Prostate gland (tissue), 2 donors: Measurements from ENCODE around the gene PLVAP.

Experiments used
- POLR2A ChIP-seq: fragments of 450-650 bp; IDR thresholded peaks from one replicate; pipeline ENCODE4 v1.6.1; 2016; ENCODE audit warnings: antibody characterized with exemption, mild to moderate bottlenecking
- TF ChIP-seq, protein P1 (sequence below), 4 experiments: fragments of 200-600 bp in 2 of 4; fragments of 450-650 bp in 2 of 4; sonication (generic) in 2 of 4; IDR thresholded peaks; 1 replicate in 3 of 4; 2 replicates in 1 of 4; pipeline ENCODE4 v1.5.1; 2016 to 2019; ENCODE audit warnings: antibody characterized with exemption in 4 of 4, mild to moderate bottlenecking in 2 of 4, moderate library complexity in 2 of 4

DNA sequence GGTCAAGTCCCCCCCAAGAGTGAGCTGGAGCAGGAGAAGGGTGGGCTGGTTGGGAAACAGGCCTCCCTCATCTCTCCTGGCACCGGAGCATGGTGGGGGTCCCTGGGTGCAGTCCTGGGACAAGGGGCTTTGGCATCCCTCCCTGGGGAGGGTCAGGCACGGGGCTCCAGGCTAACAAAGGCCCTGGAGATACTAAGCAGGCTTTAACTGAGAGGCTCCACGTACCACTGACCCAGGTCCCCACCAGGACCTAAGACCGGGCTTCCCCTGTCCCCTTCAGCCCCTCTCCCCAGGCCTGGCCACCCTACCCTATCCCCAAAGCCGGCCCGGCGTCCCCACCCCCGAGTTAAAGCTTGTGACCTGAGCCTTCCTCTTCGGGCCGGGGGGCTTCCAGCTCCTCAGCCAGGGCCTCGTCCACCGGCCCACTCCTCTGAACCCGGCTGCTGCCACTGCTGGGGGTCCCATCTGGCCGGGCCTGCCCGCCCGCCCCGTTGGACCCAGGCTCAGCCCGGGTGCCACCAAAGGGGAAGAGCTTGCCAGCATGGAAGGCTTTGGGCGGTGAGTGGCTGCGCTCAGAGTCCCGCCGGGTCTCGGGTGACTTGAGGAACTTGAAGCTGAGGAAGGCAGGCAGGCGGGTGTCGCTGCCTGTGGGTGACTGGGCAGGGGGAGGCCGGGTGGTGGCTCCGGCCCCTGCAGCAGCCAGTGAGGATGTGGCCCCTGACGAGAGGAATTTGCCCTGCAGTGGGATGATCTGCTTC is 52.6 kb downstream of the PLVAP start:
- TF ChIP-seq, protein P1, sequence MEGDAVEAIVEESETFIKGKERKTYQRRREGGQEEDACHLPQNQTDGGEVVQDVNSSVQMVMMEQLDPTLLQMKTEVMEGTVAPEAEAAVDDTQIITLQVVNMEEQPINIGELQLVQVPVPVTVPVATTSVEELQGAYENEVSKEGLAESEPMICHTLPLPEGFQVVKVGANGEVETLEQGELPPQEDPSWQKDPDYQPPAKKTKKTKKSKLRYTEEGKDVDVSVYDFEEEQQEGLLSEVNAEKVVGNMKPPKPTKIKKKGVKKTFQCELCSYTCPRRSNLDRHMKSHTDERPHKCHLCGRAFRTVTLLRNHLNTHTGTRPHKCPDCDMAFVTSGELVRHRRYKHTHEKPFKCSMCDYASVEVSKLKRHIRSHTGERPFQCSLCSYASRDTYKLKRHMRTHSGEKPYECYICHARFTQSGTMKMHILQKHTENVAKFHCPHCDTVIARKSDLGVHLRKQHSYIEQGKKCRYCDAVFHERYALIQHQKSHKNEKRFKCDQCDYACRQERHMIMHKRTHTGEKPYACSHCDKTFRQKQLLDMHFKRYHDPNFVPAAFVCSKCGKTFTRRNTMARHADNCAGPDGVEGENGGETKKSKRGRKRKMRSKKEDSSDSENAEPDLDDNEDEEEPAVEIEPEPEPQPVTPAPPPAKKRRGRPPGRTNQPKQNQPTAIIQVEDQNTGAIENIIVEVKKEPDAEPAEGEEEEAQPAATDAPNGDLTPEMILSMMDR (IDR thresholded peaks at IDR 0.05) = no peak
- TF ChIP-seq POLR2A = no peak
